K562 (cell line): ENCODE measurements around the gene ITIH3. TPM values are rescaled to one million over a fixed set of nuclear protein-coding genes. Genes with fewer than 3 reads are reported as not detected.

Source experiments
- NFE2L1 ChIP-seq: fragments of 450-650 bp; IDR thresholded peaks from 2 replicates; pipeline ENCODE4 v1.6.1; 2016; ENCODE audit warnings: missing genetic modification characterization, low read depth, mild to moderate bottlenecking, missing compliant biosample characterization, moderate library complexity, borderline replicate concordance
- RHOXF2B ChIP-seq: fragments of 250-450 bp; sonication (Bioruptor Pico); conservative IDR thresholded peaks from 2 replicates; pipeline ENCODE4 v1.5.1; 2021
- polyA plus RNA-seq, 8 experiments: library from polyadenylated mRNA; depleted of rRNA in 4 of 8; stranded (reverse) in 5 of 8; unstranded in 3 of 8; fragments of >200 nt; fragmentation: Nextera tagmentation in 2 of 8; fragmentation: Illumina TruSeq in 1 of 8; extraction: Ambion mirVana in 2 of 8; extraction: Trizol in 1 of 8; gene quantifications; 2 replicates each; pipeline versions ENCODE4 v1.2.1 to v1.2.3, GENCODE V29; 2011 to 2014; ENCODE audit warnings: inconsistent platforms in 1 of 8, missing spikeins in 1 of 8
- total RNA-seq, 7 experiments: library from RNA; depleted of rRNA in 6 of 7; stranded (reverse); fragments of >200 nt in 6 of 7; fragmentation: Illumina TruSeq in 2 of 7; extraction: Trizol in 2 of 7; gene quantifications; 2 replicates each; pipeline versions ENCODE4 v1.2.1 to v1.2.3, GENCODE V29; 2011 to 2021; ENCODE audit warnings: low replicate concordance in 1 of 7
- TF ChIP-seq, protein P1 (sequence below), 2 experiments: fragments of 450-650 bp; formaldehyde crosslinking in 1 of 2; IDR thresholded peaks; 2 replicates each; pipeline versions ENCODE4 v1.4.0 to v1.6.1; 2014 to 2020; ENCODE audit warnings: mild to moderate bottlenecking in 2 of 2, borderline replicate concordance in 1 of 2, low read depth in 1 of 2
- TF ChIP-seq, protein P2 (sequence below): fragments of 200-800 bp; sonication (Bioruptor generic); IDR thresholded peaks from 2 replicates; pipeline ENCODE4 v1.6.1; 2016; ENCODE audit warnings: missing genetic modification characterization, missing compliant biosample characterization
- TF ChIP-seq, protein P3 (sequence below): sonication (generic); formaldehyde crosslinking; IDR thresholded peaks from 2 replicates; pipeline ENCODE4 v1.8.0; 2022; ENCODE audit warnings: mild to moderate bottlenecking, missing genetic modification reagents
- TF ChIP-seq, protein P4 (sequence below): sonication (generic); formaldehyde crosslinking; IDR thresholded peaks from 2 replicates; pipeline ENCODE4 v1.8.0; 2023; ENCODE audit warnings: mild to moderate bottlenecking, missing genetic modification reagents

Gene ITIH3
- total and polyA plus RNA-seq, 9 of the 15 experiments (the other 6 are each of a cell fraction or from before 2014, with no cell fraction given), result 0.07 to 0.35 TPM; not detected in 7

DNA sequence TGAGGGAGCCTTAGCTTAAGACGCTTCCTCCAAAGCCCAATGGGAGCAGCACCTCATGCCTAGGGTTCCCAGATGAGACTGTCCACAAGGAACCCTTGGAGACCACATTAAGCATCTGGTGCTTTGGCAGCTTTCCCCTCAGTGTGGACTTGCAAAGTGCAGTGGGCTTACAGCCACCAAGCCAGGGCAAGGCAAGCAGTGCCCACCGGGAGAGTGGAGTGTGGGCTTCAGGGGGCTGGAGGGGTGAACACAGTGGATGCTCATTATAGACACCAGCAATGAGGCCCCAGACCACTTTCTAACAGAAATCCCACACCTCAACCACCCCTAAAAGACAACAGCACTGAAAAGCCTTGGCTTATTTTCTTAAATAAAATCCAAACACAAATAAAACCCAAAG lies 49.3 kb downstream of the ITIH3 start (continued):
- TF ChIP-seq, protein P1, sequence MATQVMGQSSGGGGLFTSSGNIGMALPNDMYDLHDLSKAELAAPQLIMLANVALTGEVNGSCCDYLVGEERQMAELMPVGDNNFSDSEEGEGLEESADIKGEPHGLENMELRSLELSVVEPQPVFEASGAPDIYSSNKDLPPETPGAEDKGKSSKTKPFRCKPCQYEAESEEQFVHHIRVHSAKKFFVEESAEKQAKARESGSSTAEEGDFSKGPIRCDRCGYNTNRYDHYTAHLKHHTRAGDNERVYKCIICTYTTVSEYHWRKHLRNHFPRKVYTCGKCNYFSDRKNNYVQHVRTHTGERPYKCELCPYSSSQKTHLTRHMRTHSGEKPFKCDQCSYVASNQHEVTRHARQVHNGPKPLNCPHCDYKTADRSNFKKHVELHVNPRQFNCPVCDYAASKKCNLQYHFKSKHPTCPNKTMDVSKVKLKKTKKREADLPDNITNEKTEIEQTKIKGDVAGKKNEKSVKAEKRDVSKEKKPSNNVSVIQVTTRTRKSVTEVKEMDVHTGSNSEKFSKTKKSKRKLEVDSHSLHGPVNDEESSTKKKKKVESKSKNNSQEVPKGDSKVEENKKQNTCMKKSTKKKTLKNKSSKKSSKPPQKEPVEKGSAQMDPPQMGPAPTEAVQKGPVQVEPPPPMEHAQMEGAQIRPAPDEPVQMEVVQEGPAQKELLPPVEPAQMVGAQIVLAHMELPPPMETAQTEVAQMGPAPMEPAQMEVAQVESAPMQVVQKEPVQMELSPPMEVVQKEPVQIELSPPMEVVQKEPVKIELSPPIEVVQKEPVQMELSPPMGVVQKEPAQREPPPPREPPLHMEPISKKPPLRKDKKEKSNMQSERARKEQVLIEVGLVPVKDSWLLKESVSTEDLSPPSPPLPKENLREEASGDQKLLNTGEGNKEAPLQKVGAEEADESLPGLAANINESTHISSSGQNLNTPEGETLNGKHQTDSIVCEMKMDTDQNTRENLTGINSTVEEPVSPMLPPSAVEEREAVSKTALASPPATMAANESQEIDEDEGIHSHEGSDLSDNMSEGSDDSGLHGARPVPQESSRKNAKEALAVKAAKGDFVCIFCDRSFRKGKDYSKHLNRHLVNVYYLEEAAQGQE (IDR thresholded peaks at IDR 0.05; ENCODE audit: borderline replicate concordance), result no peak
- TF ChIP-seq, protein P1 (CRISPR knock-in tag; IDR thresholded peaks at IDR 0.05; ENCODE audit: low read depth), result no peak
- TF ChIP-seq, protein P2, sequence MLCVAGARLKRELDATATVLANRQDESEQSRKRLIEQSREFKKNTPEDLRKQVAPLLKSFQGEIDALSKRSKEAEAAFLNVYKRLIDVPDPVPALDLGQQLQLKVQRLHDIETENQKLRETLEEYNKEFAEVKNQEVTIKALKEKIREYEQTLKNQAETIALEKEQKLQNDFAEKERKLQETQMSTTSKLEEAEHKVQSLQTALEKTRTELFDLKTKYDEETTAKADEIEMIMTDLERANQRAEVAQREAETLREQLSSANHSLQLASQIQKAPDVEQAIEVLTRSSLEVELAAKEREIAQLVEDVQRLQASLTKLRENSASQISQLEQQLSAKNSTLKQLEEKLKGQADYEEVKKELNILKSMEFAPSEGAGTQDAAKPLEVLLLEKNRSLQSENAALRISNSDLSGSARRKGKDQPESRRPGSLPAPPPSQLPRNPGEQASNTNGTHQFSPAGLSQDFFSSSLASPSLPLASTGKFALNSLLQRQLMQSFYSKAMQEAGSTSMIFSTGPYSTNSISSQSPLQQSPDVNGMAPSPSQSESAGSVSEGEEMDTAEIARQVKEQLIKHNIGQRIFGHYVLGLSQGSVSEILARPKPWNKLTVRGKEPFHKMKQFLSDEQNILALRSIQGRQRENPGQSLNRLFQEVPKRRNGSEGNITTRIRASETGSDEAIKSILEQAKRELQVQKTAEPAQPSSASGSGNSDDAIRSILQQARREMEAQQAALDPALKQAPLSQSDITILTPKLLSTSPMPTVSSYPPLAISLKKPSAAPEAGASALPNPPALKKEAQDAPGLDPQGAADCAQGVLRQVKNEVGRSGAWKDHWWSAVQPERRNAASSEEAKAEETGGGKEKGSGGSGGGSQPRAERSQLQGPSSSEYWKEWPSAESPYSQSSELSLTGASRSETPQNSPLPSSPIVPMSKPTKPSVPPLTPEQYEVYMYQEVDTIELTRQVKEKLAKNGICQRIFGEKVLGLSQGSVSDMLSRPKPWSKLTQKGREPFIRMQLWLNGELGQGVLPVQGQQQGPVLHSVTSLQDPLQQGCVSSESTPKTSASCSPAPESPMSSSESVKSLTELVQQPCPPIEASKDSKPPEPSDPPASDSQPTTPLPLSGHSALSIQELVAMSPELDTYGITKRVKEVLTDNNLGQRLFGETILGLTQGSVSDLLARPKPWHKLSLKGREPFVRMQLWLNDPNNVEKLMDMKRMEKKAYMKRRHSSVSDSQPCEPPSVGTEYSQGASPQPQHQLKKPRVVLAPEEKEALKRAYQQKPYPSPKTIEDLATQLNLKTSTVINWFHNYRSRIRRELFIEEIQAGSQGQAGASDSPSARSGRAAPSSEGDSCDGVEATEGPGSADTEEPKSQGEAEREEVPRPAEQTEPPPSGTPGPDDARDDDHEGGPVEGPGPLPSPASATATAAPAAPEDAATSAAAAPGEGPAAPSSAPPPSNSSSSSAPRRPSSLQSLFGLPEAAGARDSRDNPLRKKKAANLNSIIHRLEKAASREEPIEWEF (CRISPR knock-in tag), result no peak
- TF ChIP-seq RHOXF2B (CRISPR knock-in tag), result no peak
- no peak for TF ChIP-seq NFE2L1 (tag)
- TF ChIP-seq, protein P3, sequence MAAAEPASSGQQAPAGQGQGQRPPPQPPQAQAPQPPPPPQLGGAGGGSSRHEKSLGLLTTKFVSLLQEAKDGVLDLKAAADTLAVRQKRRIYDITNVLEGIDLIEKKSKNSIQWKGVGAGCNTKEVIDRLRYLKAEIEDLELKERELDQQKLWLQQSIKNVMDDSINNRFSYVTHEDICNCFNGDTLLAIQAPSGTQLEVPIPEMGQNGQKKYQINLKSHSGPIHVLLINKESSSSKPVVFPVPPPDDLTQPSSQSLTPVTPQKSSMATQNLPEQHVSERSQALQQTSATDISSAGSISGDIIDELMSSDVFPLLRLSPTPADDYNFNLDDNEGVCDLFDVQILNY (CRISPR knock-in tag), result no peak
- TF ChIP-seq, protein P4, sequence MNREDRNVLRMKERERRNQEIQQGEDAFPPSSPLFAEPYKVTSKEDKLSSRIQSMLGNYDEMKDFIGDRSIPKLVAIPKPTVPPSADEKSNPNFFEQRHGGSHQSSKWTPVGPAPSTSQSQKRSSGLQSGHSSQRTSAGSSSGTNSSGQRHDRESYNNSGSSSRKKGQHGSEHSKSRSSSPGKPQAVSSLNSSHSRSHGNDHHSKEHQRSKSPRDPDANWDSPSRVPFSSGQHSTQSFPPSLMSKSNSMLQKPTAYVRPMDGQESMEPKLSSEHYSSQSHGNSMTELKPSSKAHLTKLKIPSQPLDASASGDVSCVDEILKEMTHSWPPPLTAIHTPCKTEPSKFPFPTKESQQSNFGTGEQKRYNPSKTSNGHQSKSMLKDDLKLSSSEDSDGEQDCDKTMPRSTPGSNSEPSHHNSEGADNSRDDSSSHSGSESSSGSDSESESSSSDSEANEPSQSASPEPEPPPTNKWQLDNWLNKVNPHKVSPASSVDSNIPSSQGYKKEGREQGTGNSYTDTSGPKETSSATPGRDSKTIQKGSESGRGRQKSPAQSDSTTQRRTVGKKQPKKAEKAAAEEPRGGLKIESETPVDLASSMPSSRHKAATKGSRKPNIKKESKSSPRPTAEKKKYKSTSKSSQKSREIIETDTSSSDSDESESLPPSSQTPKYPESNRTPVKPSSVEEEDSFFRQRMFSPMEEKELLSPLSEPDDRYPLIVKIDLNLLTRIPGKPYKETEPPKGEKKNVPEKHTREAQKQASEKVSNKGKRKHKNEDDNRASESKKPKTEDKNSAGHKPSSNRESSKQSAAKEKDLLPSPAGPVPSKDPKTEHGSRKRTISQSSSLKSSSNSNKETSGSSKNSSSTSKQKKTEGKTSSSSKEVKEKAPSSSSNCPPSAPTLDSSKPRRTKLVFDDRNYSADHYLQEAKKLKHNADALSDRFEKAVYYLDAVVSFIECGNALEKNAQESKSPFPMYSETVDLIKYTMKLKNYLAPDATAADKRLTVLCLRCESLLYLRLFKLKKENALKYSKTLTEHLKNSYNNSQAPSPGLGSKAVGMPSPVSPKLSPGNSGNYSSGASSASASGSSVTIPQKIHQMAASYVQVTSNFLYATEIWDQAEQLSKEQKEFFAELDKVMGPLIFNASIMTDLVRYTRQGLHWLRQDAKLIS (CRISPR knock-in tag), result no peak
